Keratinocyte (primary cell): ENCODE measurements around the gene RWDD2A. TPM values are rescaled to one million over a fixed set of nuclear protein-coding genes. Genes with fewer than 3 reads are reported as not detected.

Experiments
- DNase-seq: peaks from one replicate; pipeline ENCODE4 v3.0.0-alpha.2; 2011; ENCODE audit warnings: low read depth, missing footprints, low spot score
- FAIRE-seq: peaks from 2 replicates; lab custom pipeline; 2011; peaks lifted over from hg19 to GRCh38; lab: Jason Lieb, UNC
- H2AFZ ChIP-seq: 2 replicates; pipeline ENCODE4 v1.6.0; 2012; ENCODE audit warnings: low read length, control low read depth, inconsistent platforms; ENCODE audit not compliant: control insufficient read depth
- H3K27ac ChIP-seq: 2 replicates; pipeline ENCODE4 v1.5.1; 2011; ENCODE audit warnings: low read length; ENCODE audit not compliant: control insufficient read depth, insufficient read depth
- H3K27me3 ChIP-seq: 3 replicates; pipeline ENCODE4 v1.6.0; 2011; ENCODE audit warnings: low read length; ENCODE audit not compliant: control insufficient read depth, insufficient read depth; ENCODE audit errors: extremely low read depth
- H3K36me3 ChIP-seq, 2 experiments: 2 replicates in 1 of 2; 3 replicates in 1 of 2; pipeline ENCODE4 v1.5.1; 2011; ENCODE audit warnings: low read length in 2 of 2, mild to moderate bottlenecking in 1 of 2; ENCODE audit not compliant: control insufficient read depth in 2 of 2, insufficient read depth in 2 of 2; ENCODE audit errors: extremely low read depth in 1 of 2
- H3K4me1 ChIP-seq: 3 replicates; pipeline ENCODE4 v1.5.1; 2011; ENCODE audit warnings: low read length; ENCODE audit not compliant: control insufficient read depth, insufficient read depth; ENCODE audit errors: extremely low read depth
- H3K4me2 ChIP-seq: 3 replicates; pipeline ENCODE4 v1.6.0; 2011; ENCODE audit warnings: low read depth, low read length; ENCODE audit not compliant: control insufficient read depth, insufficient read depth; ENCODE audit errors: extremely low read depth
- H3K4me3 ChIP-seq, 3 experiments: fragments of 200-600 bp in 1 of 3; sonication (generic) in 1 of 3; 2 replicates in 2 of 3; 3 replicates in 1 of 3; pipeline ENCODE4 v1.5.1; 2011 to 2016; ENCODE audit warnings: low read length in 3 of 3, mild to moderate bottlenecking in 3 of 3, control low read depth in 2 of 3, inconsistent platforms in 1 of 3, low read depth in 1 of 3, mixed read lengths in 1 of 3, mixed run types in 1 of 3, moderate library complexity in 1 of 3; ENCODE audit not compliant: control insufficient read depth in 2 of 3, insufficient read depth in 2 of 3; ENCODE audit errors: extremely low read depth in 1 of 3
- H3K79me2 ChIP-seq: 2 replicates; pipeline ENCODE4 v1.6.0; 2012; ENCODE audit warnings: low read length; ENCODE audit not compliant: control insufficient read depth, insufficient read depth
- H3K9ac ChIP-seq: 3 replicates; pipeline ENCODE4 v1.6.0; 2011; ENCODE audit warnings: low read length; ENCODE audit not compliant: control insufficient read depth, insufficient read depth; ENCODE audit errors: extremely low read depth
- H3K9me1 ChIP-seq: 3 replicates; pipeline ENCODE4 v1.6.0; 2011; ENCODE audit warnings: low read length; ENCODE audit not compliant: control insufficient read depth, insufficient read depth; ENCODE audit errors: extremely low read depth
- H3K9me3 ChIP-seq: 2 replicates; pipeline ENCODE4 v1.5.1; 2012; ENCODE audit warnings: low read depth, low read length; ENCODE audit not compliant: control insufficient read depth
- H4K20me1 ChIP-seq: 3 replicates; pipeline ENCODE4 v1.6.0; 2011; ENCODE audit warnings: low read length; ENCODE audit not compliant: control insufficient read depth, insufficient read depth; ENCODE audit errors: extremely low read depth
- EZH2 ChIP-seq: IDR thresholded peaks from one replicate; pipeline ENCODE4 v1.6.1; 2012; ENCODE audit warnings: inconsistent platforms, mild to moderate bottlenecking, low read length, moderate library complexity
- dilution Hi-C: fragments of 300-500 bp; cut with MboI; formaldehyde crosslinking; loops from one replicate; pipeline ENCODE4 v1.7.0; 2020; ENCODE audit warnings: low sequenced_read_pairs; ENCODE audit not compliant: extremely low pct_ligation_motif_present
- polyA plus RNA-seq, 5 experiments: library from polyadenylated mRNA; depleted of rRNA in 3 of 5; stranded (reverse) in 3 of 5; stranded (forward) in 1 of 5; unstranded in 1 of 5; fragments of >200 nt; gene quantifications; 1 replicate in 1 of 5; 2 replicates in 3 of 5; 3 replicates in 1 of 5; pipeline versions ENCODE4 v1.2.1 to v1.2.3, GENCODE V29; 2011 to 2012; ENCODE audit warnings: missing spikeins in 2 of 5, low read depth in 1 of 5, low replicate concordance in 1 of 5
- TF ChIP-seq, protein P1 (sequence below), 3 experiments: IDR thresholded peaks in 1 of 3; conservative IDR thresholded peaks in 1 of 3; optimal IDR thresholded peaks in 1 of 3; 2 replicates in 2 of 3; 3 replicates in 1 of 3; pipeline versions ENCODE3 to v1.5.1; 2011; ENCODE audit warnings: low read length in 3 of 3, mild to moderate bottlenecking in 3 of 3, moderate library complexity in 2 of 3, control low read depth in 1 of 3, inconsistent platforms in 1 of 3; ENCODE audit not compliant: insufficient read depth in 2 of 3; ENCODE audit errors: extremely low read depth in 1 of 3

The RWDD2A gene
- polyA plus RNA-seq, 1 donor (not counting 4 experiments of a cell fraction or from before 2014, with no cell fraction given) = 1.5 TPM

GRCh38 chr6:83221276-83221675, 28.1 kb downstream of the RWDD2A start:
- no peak for TF ChIP-seq EZH2
- TF ChIP-seq, protein P1, sequence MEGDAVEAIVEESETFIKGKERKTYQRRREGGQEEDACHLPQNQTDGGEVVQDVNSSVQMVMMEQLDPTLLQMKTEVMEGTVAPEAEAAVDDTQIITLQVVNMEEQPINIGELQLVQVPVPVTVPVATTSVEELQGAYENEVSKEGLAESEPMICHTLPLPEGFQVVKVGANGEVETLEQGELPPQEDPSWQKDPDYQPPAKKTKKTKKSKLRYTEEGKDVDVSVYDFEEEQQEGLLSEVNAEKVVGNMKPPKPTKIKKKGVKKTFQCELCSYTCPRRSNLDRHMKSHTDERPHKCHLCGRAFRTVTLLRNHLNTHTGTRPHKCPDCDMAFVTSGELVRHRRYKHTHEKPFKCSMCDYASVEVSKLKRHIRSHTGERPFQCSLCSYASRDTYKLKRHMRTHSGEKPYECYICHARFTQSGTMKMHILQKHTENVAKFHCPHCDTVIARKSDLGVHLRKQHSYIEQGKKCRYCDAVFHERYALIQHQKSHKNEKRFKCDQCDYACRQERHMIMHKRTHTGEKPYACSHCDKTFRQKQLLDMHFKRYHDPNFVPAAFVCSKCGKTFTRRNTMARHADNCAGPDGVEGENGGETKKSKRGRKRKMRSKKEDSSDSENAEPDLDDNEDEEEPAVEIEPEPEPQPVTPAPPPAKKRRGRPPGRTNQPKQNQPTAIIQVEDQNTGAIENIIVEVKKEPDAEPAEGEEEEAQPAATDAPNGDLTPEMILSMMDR (optimal IDR thresholded peaks at IDR 0.05 in 1 of 3, IDR thresholded peaks at IDR 0.05 in 1 of 3, conservative IDR thresholded peaks at IDR 0.05 in 1 of 3; ENCODE audit: extremely low read depth in 1 of 3, insufficient read depth in 2 of 3, low read length in 3 of 3) = no peak
- Histone ChIP-seq H3K27ac (no peak overlapping the region), H3K27me3 (no peaks in the 10 kb centered on the region), H4K20me1 (no peaks in the 10 kb centered on the region), H3K9ac (no peak overlapping the region), H2AFZ (no peak overlapping the region), H3K9me1 (no peaks in the 10 kb centered on the region), H3K79me2 (no peaks in the 10 kb centered on the region), H3K9me3 (no peaks in the 10 kb centered on the region), H3K4me1 (no peaks in the 10 kb centered on the region), H3K4me2 (no peak overlapping the region), H3K4me3 (no peak overlapping the region), H3K36me3 (peaks cover 0 to 8% of the 10 kb centered on the region in 2 experiments)
- DNase-seq = no peak
- dilution Hi-C loops = no loop called here
- no peak for FAIRE-seq

GRCh38 chr6:83221889-83222479, 28.8 kb downstream of the RWDD2A start:
- peaks cover 0 to 10% of the 10 kb centered on the region in 2 experiments for H3K36me3 ChIP-seq
- TF ChIP-seq, protein P1 (optimal IDR thresholded peaks at IDR 0.05 in 1 of 3, IDR thresholded peaks at IDR 0.05 in 1 of 3, conservative IDR thresholded peaks at IDR 0.05 in 1 of 3; ENCODE audit: extremely low read depth in 1 of 3, insufficient read depth in 2 of 3, low read length in 3 of 3) = peak in 2 of 3 experiments; percentile 23 to 38
- TF ChIP-seq EZH2 = no peak
- H3K9ac ChIP-seq = no peak overlapping the region
- H2AFZ ChIP-seq = no peak overlapping the region
- no peaks in the 10 kb centered on the region for H3K9me1 ChIP-seq
- FAIRE-seq (no peak), DNase-seq (no peak)
- dilution Hi-C loops = no loop called here
- no peak overlapping the region for H3K4me2 ChIP-seq
- H3K27me3 ChIP-seq = no peaks in the 10 kb centered on the region
- H3K4me3 ChIP-seq = no peak overlapping the region
- H3K4me1 ChIP-seq = no peaks in the 10 kb centered on the region
- H4K20me1 ChIP-seq = no peaks in the 10 kb centered on the region
- H3K79me2 ChIP-seq = no peaks in the 10 kb centered on the region
- H3K9me3 ChIP-seq = no peaks in the 10 kb centered on the region
- no peak overlapping the region for H3K27ac ChIP-seq
